Measurements from ENCODE around the gene OMP. TPM values are rescaled to one million over a fixed set of nuclear protein-coding genes. Genes with fewer than 3 reads are reported as not detected.

OMP gene
- total RNA-seq, 1 donor from 2014 or later, result not detected

- Histone ChIP-seq H3K4me3 (ENCODE audit: low read depth, low read length) (no peak overlapping the region), H3K27me3 (ENCODE audit: control insufficient read depth, insufficient read depth, low read length) (peaks cover 6% of the 10 kb centered on the region), H3K36me3 (ENCODE audit: control insufficient read depth, insufficient read depth, low read length) (no peaks in the 10 kb centered on the region)
- DNase-seq (ENCODE audit: low read depth) (no peak), FAIRE-seq (no peak)
- TF ChIP-seq CTCF (IDR thresholded peaks at IDR 0.05; ENCODE audit: insufficient read depth, low read length, severe bottlenecking), result no peak
These were observed 32.6 kb upstream of the OMP start for GRCh38 chr11:77069969-77070582.

- DNase-seq (ENCODE audit: low read depth), result no peak
- Histone ChIP-seq H3K27me3 (ENCODE audit: control insufficient read depth, insufficient read depth, low read length) (peaks cover 6% of the 10 kb centered on the region), H3K36me3 (ENCODE audit: control insufficient read depth, insufficient read depth, low read length) (no peaks in the 10 kb centered on the region), H3K4me3 (ENCODE audit: low read depth, low read length) (no peak overlapping the region)
- no peak for FAIRE-seq
- no peak for TF ChIP-seq CTCF (IDR thresholded peaks at IDR 0.05; ENCODE audit: insufficient read depth, low read length, severe bottlenecking)
These were observed 31.6 kb upstream of the OMP start for GRCh38 chr11:77071077-77071476.

GRCh38 chr11:77071671-77072605 lies 30.7 kb upstream of the OMP start:
- no peak overlapping the region for H3K4me3 ChIP-seq (ENCODE audit: low read depth, low read length)
- TF ChIP-seq CTCF (IDR thresholded peaks at IDR 0.05; ENCODE audit: insufficient read depth, low read length, severe bottlenecking), result no peak
- no peak for FAIRE-seq
- H3K27me3 ChIP-seq (ENCODE audit: control insufficient read depth, insufficient read depth, low read length), result peaks cover 6% of the 10 kb centered on the region
- H3K36me3 ChIP-seq (ENCODE audit: control insufficient read depth, insufficient read depth, low read length), result no peaks in the 10 kb centered on the region
- DNase-seq (ENCODE audit: low read depth), result peak; percentile 4

- no peak for DNase-seq (ENCODE audit: low read depth)
These were observed 29.8 kb upstream of the OMP start for GRCh38 chr11:77072851-77073327.

GRCh38 chr11:77073328-77074001 lies 29.2 kb upstream of the OMP start:
- peak; percentile 26 for TF ChIP-seq CTCF (IDR thresholded peaks at IDR 0.05; ENCODE audit: insufficient read depth, low read length, severe bottlenecking)
- Histone ChIP-seq H3K4me3 (ENCODE audit: low read depth, low read length) (no peak overlapping the region), H3K27me3 (ENCODE audit: control insufficient read depth, insufficient read depth, low read length) (peaks cover 6% of the 10 kb centered on the region), H3K36me3 (ENCODE audit: control insufficient read depth, insufficient read depth, low read length) (no peaks in the 10 kb centered on the region)
- FAIRE-seq, result no peak
- DNase-seq (ENCODE audit: low read depth), result peak; percentile 44

More at GRCh38 chr11:77072851-77073327, 29.8 kb upstream of the OMP start:
- peaks cover 6% of the 10 kb centered on the region for H3K27me3 ChIP-seq (ENCODE audit: control insufficient read depth, insufficient read depth, low read length)
- TF ChIP-seq CTCF (IDR thresholded peaks at IDR 0.05; ENCODE audit: insufficient read depth, low read length, severe bottlenecking), result no peak
- no peak for FAIRE-seq
- H3K4me3 ChIP-seq (ENCODE audit: low read depth, low read length), result no peak overlapping the region
- no peaks in the 10 kb centered on the region for H3K36me3 ChIP-seq (ENCODE audit: control insufficient read depth, insufficient read depth, low read length)
